Prostate gland (tissue), 2 donors: ENCODE measurements around the gene CTSK. TPM values are rescaled to one million over a fixed set of nuclear protein-coding genes. Genes with fewer than 3 reads are reported as not detected.
"Not testable (repeated sequence)": the region's sequence is repeated elsewhere in the genome, so short reads cannot be mapped to it uniquely, and the experiment has no call there.

Experiments
- DNase-seq: peaks from one replicate; pipeline ENCODE4 v3.0.0-alpha.2; 2019; ENCODE audit warnings: low spot score
- H3K27ac ChIP-seq, 2 donors: fragments of 200-600 bp; sonication (generic); 2 replicates each; pipeline ENCODE4 v1.5.1; 2017 to 2019
- H3K27me3 ChIP-seq: fragments of 200-600 bp; sonication (generic); replicated peaks from 2 replicates; pipeline ENCODE4 v1.5.1; 2019; ENCODE audit not compliant: insufficient read depth
- H3K36me3 ChIP-seq, 2 donors: fragments of 200-600 bp; sonication (generic); 1 replicate in 1 of 2; 2 replicates in 1 of 2; pipeline versions ENCODE4 v1.5.1 to v1.8.1; 2017 to 2019
- H3K4me1 ChIP-seq: fragments of 200-600 bp; sonication (generic); replicated peaks from 2 replicates; pipeline ENCODE4 v1.5.1; 2019
- H3K4me3 ChIP-seq, 2 donors: fragments of 200-600 bp; sonication (generic); 2 replicates each; pipeline ENCODE4 v1.5.1; 2017 to 2019
- H3K9me3 ChIP-seq: fragments of 200-600 bp; sonication (generic); 2 replicates; pipeline ENCODE4 v1.5.1; 2017
- CTCF ChIP-seq, 4 experiments: fragments of 200-600 bp in 2 of 4; fragments of 450-650 bp in 2 of 4; sonication (generic) in 2 of 4; IDR thresholded peaks; 1 replicate in 3 of 4; 2 replicates in 1 of 4; pipeline ENCODE4 v1.5.1; 2016 to 2019; ENCODE audit warnings: antibody characterized with exemption in 4 of 4, mild to moderate bottlenecking in 2 of 4, moderate library complexity in 2 of 4
- POLR2A ChIP-seq: fragments of 450-650 bp; IDR thresholded peaks from one replicate; pipeline ENCODE4 v1.6.1; 2016; ENCODE audit warnings: antibody characterized with exemption, mild to moderate bottlenecking
- POLR2AphosphoS5 ChIP-seq: sonication (generic); formaldehyde crosslinking; IDR thresholded peaks from one replicate; pipeline ENCODE4 v1.6.1; 2017; ENCODE audit warnings: antibody characterized with exemption
- WGBS: methylation state at CpG from one replicate; pipeline ENCODE4 v1.1.5; 2018; 5-methylcytosine and 5-hydroxymethylcytosine counted together
- intact Hi-C: fragments of 100-400 bp; cut with DNase I; formaldehyde crosslinking; loops from one replicate; pipeline ENCODE4 v1.14.2; 2022
- total RNA-seq, 2 donors: library from RNA; depleted of rRNA; stranded (reverse); fragments of >200 nt; gene quantifications; one replicate each; pipeline ENCODE4 v1.1.0, GENCODE V29; 2016

CTSK gene
- total RNA-seq, 2 donors from 2014 or later, result 6.6 to 30.4 TPM

GRCh38 chr1:150775276-150775675 lies 32.8 kb downstream of the CTSK start:
- H3K4me3 ChIP-seq, result no peak overlapping the region
- no peaks in the 10 kb centered on the region for H3K4me1 ChIP-seq
- no peak for DNase-seq
- H3K27me3 ChIP-seq, result no peaks in the 10 kb centered on the region
- TF ChIP-seq POLR2AphosphoS5, result no peak
- no peak for TF ChIP-seq CTCF (IDR thresholded peaks at IDR 0.05)
- TF ChIP-seq POLR2A, result no peak
- no peaks in the 10 kb centered on the region for H3K9me3 ChIP-seq
- intact Hi-C loops, result no loop called here
- H3K27ac ChIP-seq, result no peak overlapping the region
- 92% methylated on average over 3 of the region's 3 CpGs for WGBS
- no peaks in the 10 kb centered on the region for H3K36me3 ChIP-seq

- no peaks in the 10 kb centered on the region for H3K27me3 ChIP-seq
- no peak for DNase-seq
- H3K4me3 ChIP-seq, result no peak overlapping the region
- no peaks in the 10 kb centered on the region for H3K9me3 ChIP-seq
- intact Hi-C loops, result no loop called here
- no peaks in the 10 kb centered on the region for H3K36me3 ChIP-seq
- H3K27ac ChIP-seq, result no peak overlapping the region
- TF ChIP-seq POLR2A, result no peak
- no peaks in the 10 kb centered on the region for H3K4me1 ChIP-seq
- 83% methylated on average over 4 of the region's 4 CpGs for WGBS
Measured at GRCh38 chr1:150772326-150772725, 35.7 kb downstream of the CTSK start.

GRCh38 chr1:150767704-150768103 lies 40.4 kb downstream of the CTSK start:
- H3K4me3 ChIP-seq, H3K9me3 ChIP-seq, H3K27me3 ChIP-seq, H3K27ac ChIP-seq, intact Hi-C loops, DNase-seq, H3K4me1 ChIP-seq, H3K36me3 ChIP-seq: not testable (repeated sequence)
- 100% methylated on average over 1 of the region's 1 CpG for WGBS

- not testable (repeated sequence) for H3K36me3 ChIP-seq, H3K9me3 ChIP-seq
Measured at GRCh38 chr1:150765977-150766301, 42.1 kb downstream of the CTSK start.

GRCh38 chr1:150765296-150765976 lies 42.6 kb downstream of the CTSK start, which contains the start of gene CTSS:
TSS of gene CTSS (minus strand) at chr1:150765778. CDS start at chr1:150764763, 1,015 bp downstream.
- 3% methylated on average over 4 of the region's 4 CpGs for WGBS
- Histone ChIP-seq H3K4me1 (no peaks in the 10 kb centered on the region), H3K36me3 (no peaks in the 10 kb centered on the region), H3K4me3 (peak within 1 kb of the TSS; percentile 6 to 18), H3K9me3 (no peaks in the 10 kb centered on the region), H3K27me3 (no peaks in the 10 kb centered on the region), H3K27ac (peak within 1 kb of the TSS; percentile 16 to 57)
- TF ChIP-seq POLR2A, result no peak
- TF ChIP-seq POLR2AphosphoS5, result no peak
- no peak for TF ChIP-seq CTCF (IDR thresholded peaks at IDR 0.05)
- no peak for DNase-seq
- intact Hi-C loops, result no loop called here

More at GRCh38 chr1:150765977-150766301, 42.1 kb downstream of the CTSK start:
- DNase-seq, H3K27me3 ChIP-seq, H3K4me3 ChIP-seq, intact Hi-C loops, H3K4me1 ChIP-seq: not testable (repeated sequence)
- peak overlapping the region in 1 of 2 donors; percentile 16 for H3K27ac ChIP-seq
- WGBS, result 88% methylated on average over 1 of the region's 1 CpG

GRCh38 chr1:150764617-150765101 lies 43.4 kb downstream of the CTSK start:
- H3K27ac ChIP-seq, result no peak overlapping the region
- WGBS, result 21% methylated on average over 2 of the region's 2 CpGs

GRCh38 chr1:150763018-150763417 lies 45.0 kb downstream of the CTSK start:
- no peaks in the 10 kb centered on the region for H3K27me3 ChIP-seq
- intact Hi-C loops, result no loop called here
- 74% methylated on average over 3 of the region's 3 CpGs for WGBS
- H3K27ac ChIP-seq, result no peak overlapping the region
- no peak overlapping the region for H3K4me3 ChIP-seq
- no peaks in the 10 kb centered on the region for H3K4me1 ChIP-seq
- H3K36me3 ChIP-seq, result no peaks in the 10 kb centered on the region
- no peaks in the 10 kb centered on the region for H3K9me3 ChIP-seq
- no peak for TF ChIP-seq POLR2A
- no peak for TF ChIP-seq CTCF (IDR thresholded peaks at IDR 0.05)
- TF ChIP-seq POLR2AphosphoS5, result no peak
- DNase-seq, result no peak

More at GRCh38 chr1:150764617-150765101, 43.4 kb downstream of the CTSK start:
- Histone ChIP-seq H3K4me1 (no peaks in the 10 kb centered on the region), H3K4me3 (peak overlapping the region; percentile 6 to 18), H3K9me3 (no peaks in the 10 kb centered on the region), H3K27me3 (no peaks in the 10 kb centered on the region), H3K36me3 (no peaks in the 10 kb centered on the region)
- intact Hi-C loops, result no loop called here
- no peak for TF ChIP-seq POLR2A
- no peak for DNase-seq
